IgD-negative memory B cell (primary cell): ENCODE results near the gene GRM1. TPM values are rescaled to one million over a fixed set of nuclear protein-coding genes. Genes with fewer than 3 reads are reported as not detected.
"Not testable (repeated sequence)": the region's sequence is repeated elsewhere in the genome, so short reads cannot be mapped to it uniquely, and the experiment has no call there.

ENCODE experiments used
- H3K27ac Mint-ChIP-seq, 3 donors: one replicate each; pipeline ENCODE4 v1.8.0; 2020 to 2022; ENCODE audit warnings: mild to moderate bottlenecking in 3 of 3, mixed read lengths in 3 of 3, moderate library complexity in 1 of 3
- H3K27me3 Mint-ChIP-seq: one replicate; pipeline ENCODE4 v1.8.0; 2021; ENCODE audit warnings: mixed read lengths
- H3K36me3 Mint-ChIP-seq: one replicate; pipeline ENCODE4 v1.8.0; 2020; ENCODE audit warnings: mild to moderate bottlenecking, mixed read lengths
- H3K4me1 Mint-ChIP-seq, 3 donors: one replicate each; pipeline ENCODE4 v1.8.0; 2020 to 2022; ENCODE audit warnings: mixed read lengths in 3 of 3, mild to moderate bottlenecking in 1 of 3
- H3K4me3 Mint-ChIP-seq, 4 donors: one replicate each; pipeline ENCODE4 v1.8.0; 2020 to 2022; ENCODE audit warnings: mild to moderate bottlenecking in 4 of 4, mixed read lengths in 4 of 4, moderate library complexity in 3 of 4
- H3K9me3 Mint-ChIP-seq, 3 donors: one replicate each; pipeline ENCODE4 v1.8.0; 2020 to 2021; ENCODE audit warnings: mixed read lengths in 3 of 3, mild to moderate bottlenecking in 1 of 3
- polyA plus RNA-seq: library from polyadenylated mRNA; unstranded; fragments of 300-500 nt; fragmentation: Illumina TruSeq; gene quantifications from one replicate; pipeline ENCODE4 v1.2.3, GENCODE V29; 2021

GRM1 gene
- polyA plus RNA-seq, 1 donor from 2014 or later: not detected

- H3K4me3 Mint-ChIP-seq: no peak overlapping the region
- no peaks in the 10 kb centered on the region for H3K9me3 Mint-ChIP-seq
- H3K4me1 Mint-ChIP-seq: no peaks in the 10 kb centered on the region
- H3K27me3 Mint-ChIP-seq: no peaks in the 10 kb centered on the region
- H3K36me3 Mint-ChIP-seq: no peaks in the 10 kb centered on the region
- no peak overlapping the region for H3K27ac Mint-ChIP-seq
These were observed 224.8 kb downstream of the GRM1 start for GRCh38 chr6:146253691-146254090.

GRCh38 chr6:146258206-146258605 lies 229.3 kb downstream of the GRM1 start:
- Mint-ChIP-seq H3K27me3 (no peaks in the 10 kb centered on the region), H3K27ac (no peak overlapping the region), H3K4me3 (no peak overlapping the region), H3K9me3 (no peaks in the 10 kb centered on the region), H3K36me3 (no peaks in the 10 kb centered on the region), H3K4me1 (no peaks in the 10 kb centered on the region)

- H3K27me3 Mint-ChIP-seq: no peaks in the 10 kb centered on the region
- H3K27ac Mint-ChIP-seq: no peak overlapping the region
- peaks cover 0 to 4% (median 3%) of the 10 kb centered on the region in 3 donors for H3K9me3 Mint-ChIP-seq
- H3K36me3 Mint-ChIP-seq: no peaks in the 10 kb centered on the region
- no peak overlapping the region for H3K4me3 Mint-ChIP-seq
- no peaks in the 10 kb centered on the region for H3K4me1 Mint-ChIP-seq
These were observed 232.0 kb downstream of the GRM1 start for GRCh38 chr6:146260886-146261285.

GRCh38 chr6:146265056-146265455 lies 236.2 kb downstream of the GRM1 start:
- H3K27ac Mint-ChIP-seq: no peak overlapping the region
- H3K27me3 Mint-ChIP-seq: no peaks in the 10 kb centered on the region
- no peaks in the 10 kb centered on the region for H3K36me3 Mint-ChIP-seq
- peaks cover 0 to 6% (median 3%) of the 10 kb centered on the region in 3 donors for H3K9me3 Mint-ChIP-seq
- H3K4me3 Mint-ChIP-seq: no peak overlapping the region
- no peaks in the 10 kb centered on the region for H3K4me1 Mint-ChIP-seq

GRCh38 chr6:146267447-146267846 lies 238.6 kb downstream of the GRM1 start:
- Mint-ChIP-seq H3K4me1 (no peaks in the 10 kb centered on the region), H3K27ac (no peak overlapping the region), H3K4me3 (no peak overlapping the region), H3K36me3 (no peaks in the 10 kb centered on the region), H3K9me3 (peaks cover 0 to 6% (median 5%) of the 10 kb centered on the region in 3 donors), H3K27me3 (no peaks in the 10 kb centered on the region)

GRCh38 chr6:146267946-146268345 lies 239.1 kb downstream of the GRM1 start:
- Mint-ChIP-seq H3K27ac (no peak overlapping the region), H3K27me3 (no peaks in the 10 kb centered on the region), H3K36me3 (no peaks in the 10 kb centered on the region), H3K9me3 (peaks cover 0 to 6% (median 5%) of the 10 kb centered on the region in 3 donors), H3K4me3 (no peak overlapping the region), H3K4me1 (no peaks in the 10 kb centered on the region)

GRCh38 chr6:146269482-146269881 lies 240.6 kb downstream of the GRM1 start:
- Mint-ChIP-seq H3K36me3 (no peaks in the 10 kb centered on the region), H3K4me1 (no peaks in the 10 kb centered on the region), H3K27me3 (no peaks in the 10 kb centered on the region), H3K9me3 (peaks cover 0 to 5% (median 5%) of the 10 kb centered on the region in 3 donors), H3K4me3 (no peak overlapping the region), H3K27ac (no peak overlapping the region)

GRCh38 chr6:146271163-146271562 lies 242.3 kb downstream of the GRM1 start:
- H3K4me1 Mint-ChIP-seq, H3K9me3 Mint-ChIP-seq, H3K27me3 Mint-ChIP-seq, H3K36me3 Mint-ChIP-seq, H3K4me3 Mint-ChIP-seq, H3K27ac Mint-ChIP-seq: not testable (repeated sequence)

GRCh38 chr6:146273490-146273889 lies 244.6 kb downstream of the GRM1 start:
- peaks cover 2% of the 10 kb centered on the region for H3K36me3 Mint-ChIP-seq
- peaks cover 0 to 2% (median 0%) of the 10 kb centered on the region in 3 donors for H3K9me3 Mint-ChIP-seq
- H3K4me1 Mint-ChIP-seq: no peaks in the 10 kb centered on the region
- peaks cover 2% of the 10 kb centered on the region for H3K27me3 Mint-ChIP-seq
- no peak overlapping the region for H3K27ac Mint-ChIP-seq
- no peak overlapping the region for H3K4me3 Mint-ChIP-seq

GRCh38 chr6:146277142-146277541 lies 248.3 kb downstream of the GRM1 start:
- no peaks in the 10 kb centered on the region for H3K9me3 Mint-ChIP-seq
- peaks cover 2% of the 10 kb centered on the region for H3K27me3 Mint-ChIP-seq
- H3K4me3 Mint-ChIP-seq: no peak overlapping the region
- no peak overlapping the region for H3K27ac Mint-ChIP-seq
- H3K4me1 Mint-ChIP-seq: no peaks in the 10 kb centered on the region
- peaks cover 2% of the 10 kb centered on the region for H3K36me3 Mint-ChIP-seq

GRCh38 chr6:146281651-146282362 lies 252.9 kb downstream of the GRM1 start:
- Mint-ChIP-seq H3K27ac (no peak overlapping the region), H3K9me3 (peaks cover 0 to 3% (median 0%) of the 10 kb centered on the region in 3 donors), H3K27me3 (no peaks in the 10 kb centered on the region), H3K4me3 (no peak overlapping the region), H3K36me3 (peaks cover 3% of the 10 kb centered on the region), H3K4me1 (no peaks in the 10 kb centered on the region)

GRCh38 chr6:146282837-146283236 lies 254.0 kb downstream of the GRM1 start:
- no peak overlapping the region for H3K4me3 Mint-ChIP-seq
- H3K4me1 Mint-ChIP-seq: no peaks in the 10 kb centered on the region
- H3K27me3 Mint-ChIP-seq: no peaks in the 10 kb centered on the region
- H3K27ac Mint-ChIP-seq: no peak overlapping the region
- H3K9me3 Mint-ChIP-seq: peaks cover 0 to 3% (median 0%) of the 10 kb centered on the region in 3 donors
- peaks cover 3% of the 10 kb centered on the region for H3K36me3 Mint-ChIP-seq

- H3K27me3 Mint-ChIP-seq: no peaks in the 10 kb centered on the region
- no peak overlapping the region for H3K4me3 Mint-ChIP-seq
- peaks cover 0 to 3% (median 0%) of the 10 kb centered on the region in 3 donors for H3K9me3 Mint-ChIP-seq
These were observed 255.4 kb downstream of the GRM1 start for GRCh38 chr6:146284311-146284710.

GRCh38 chr6:146286961-146287360 lies 258.1 kb downstream of the GRM1 start:
- Mint-ChIP-seq H3K36me3 (peaks cover 3% of the 10 kb centered on the region), H3K9me3 (peaks cover 0 to 7% (median 5%) of the 10 kb centered on the region in 3 donors), H3K4me3 (no peak overlapping the region), H3K27me3 (no peaks in the 10 kb centered on the region), H3K27ac (no peak overlapping the region), H3K4me1 (no peaks in the 10 kb centered on the region)

More at GRCh38 chr6:146284311-146284710, 255.4 kb downstream of the GRM1 start:
- no peak overlapping the region for H3K27ac Mint-ChIP-seq
- no peaks in the 10 kb centered on the region for H3K4me1 Mint-ChIP-seq
- H3K36me3 Mint-ChIP-seq: peaks cover 3% of the 10 kb centered on the region

- peaks cover 0 to 7% (median 5%) of the 10 kb centered on the region in 3 donors for H3K9me3 Mint-ChIP-seq
- no peaks in the 10 kb centered on the region for H3K4me1 Mint-ChIP-seq
- peaks cover 3% of the 10 kb centered on the region for H3K36me3 Mint-ChIP-seq
- no peaks in the 10 kb centered on the region for H3K27me3 Mint-ChIP-seq
- H3K4me3 Mint-ChIP-seq: no peak overlapping the region
- no peak overlapping the region for H3K27ac Mint-ChIP-seq
These were observed 259.0 kb downstream of the GRM1 start for GRCh38 chr6:146287691-146288369.
